GM12891 (cell line): ENCODE results near the gene BCHE.

ENCODE experiments used
- DNase-seq: peaks from one replicate; pipeline ENCODE4 v3.0.0; 2011; ENCODE audit warnings: low spot score; ENCODE audit not compliant: insufficient read length
- FAIRE-seq: peaks from 2 replicates; lab custom pipeline; 2011; peaks lifted over from hg19 to GRCh38; lab: Jason Lieb, UNC
- PAX5 ChIP-seq: IDR thresholded peaks from 2 replicates; pipeline ENCODE4 v1.6.1; 2011; ENCODE audit warnings: low read length, moderate library complexity, mild to moderate bottlenecking; ENCODE audit not compliant: insufficient read depth, severe bottlenecking
- POLR2A ChIP-seq: IDR thresholded peaks from 2 replicates; pipeline ENCODE4 v1.6.1; 2011; ENCODE audit warnings: low read depth, low read length, control low read depth
- POLR2AphosphoS5 ChIP-seq: IDR thresholded peaks from 2 replicates; pipeline ENCODE4 v1.6.1; 2011; ENCODE audit warnings: low read depth, low read length, control low read depth
- POU2F2 ChIP-seq: IDR thresholded peaks from 2 replicates; pipeline ENCODE4 v1.6.1; 2011; ENCODE audit warnings: low read depth, mild to moderate bottlenecking, control low read depth, low read length, moderate library complexity
- SPI1 ChIP-seq: IDR thresholded peaks from 2 replicates; pipeline ENCODE4 v1.6.1; 2011; ENCODE audit warnings: low read depth, low read length, control low read depth
- TAF1 ChIP-seq: IDR thresholded peaks from 2 replicates; pipeline ENCODE4 v1.6.1; 2011; ENCODE audit warnings: low read depth, low read length, control low read depth

BCHE gene

GRCh38 chr3:165744025-165744424 is 93.2 kb downstream of the BCHE start:
- no peak for TF ChIP-seq TAF1
- TF ChIP-seq POLR2A = no peak
- TF ChIP-seq SPI1 = no peak
- no peak for DNase-seq
- FAIRE-seq = no peak

GRCh38 chr3:165742351-165742750 is 94.9 kb downstream of the BCHE start:
- DNase-seq = no peak
- FAIRE-seq = no peak
- TF ChIP-seq TAF1 = no peak
- no peak for TF ChIP-seq POLR2A
- no peak for TF ChIP-seq SPI1
- TF ChIP-seq PAX5 = no peak
- no peak for TF ChIP-seq POLR2AphosphoS5
- no peak for TF ChIP-seq POU2F2

- DNase-seq = no peak
- no peak for FAIRE-seq
- no peak for TF ChIP-seq PAX5
- no peak for TF ChIP-seq POU2F2
- TF ChIP-seq TAF1 = no peak
- TF ChIP-seq SPI1 = no peak
- no peak for TF ChIP-seq POLR2AphosphoS5
- no peak for TF ChIP-seq POLR2A
Observed at GRCh38 chr3:165729756-165730155, 107.5 kb downstream of the BCHE start.

- DNase-seq = no peak
- TF ChIP-seq POLR2AphosphoS5 = no peak
- no peak for TF ChIP-seq POU2F2
- no peak for TF ChIP-seq TAF1
- TF ChIP-seq POLR2A = no peak
- FAIRE-seq = no peak
Observed at GRCh38 chr3:165728924-165729323, 108.3 kb downstream of the BCHE start.

- FAIRE-seq = no peak
- no peak for DNase-seq
- TF ChIP-seq PAX5 = no peak
- no peak for TF ChIP-seq TAF1
- TF ChIP-seq POU2F2 = no peak
- no peak for TF ChIP-seq POLR2A
- no peak for TF ChIP-seq SPI1
- TF ChIP-seq POLR2AphosphoS5 = no peak
Observed at GRCh38 chr3:165725296-165725695, 111.9 kb downstream of the BCHE start.
